Panc1 (cell line): ENCODE results near the gene SELENBP1.

Experiments
- POLR2AphosphoS5 ChIP-seq: IDR thresholded peaks from 2 replicates; pipeline ENCODE4 v1.6.1; 2012; ENCODE audit warnings: mild to moderate bottlenecking, low read depth, low read length, moderate library complexity
- TF ChIP-seq, protein P1 (sequence below): fragments of 450-650 bp; IDR thresholded peaks from 2 replicates; pipeline ENCODE4 v1.5.1; 2017; ENCODE audit warnings: mild to moderate bottlenecking
- TF ChIP-seq, protein P2 (sequence below), 2 experiments: IDR thresholded peaks; 2 replicates each; pipeline ENCODE4 v1.6.1; 2011 to 2012; ENCODE audit warnings: low read depth in 2 of 2, control low read depth in 1 of 2, low read length in 1 of 2, mild to moderate bottlenecking in 1 of 2, moderate library complexity in 1 of 2; ENCODE audit not compliant: insufficient read depth in 1 of 2

DNA sequence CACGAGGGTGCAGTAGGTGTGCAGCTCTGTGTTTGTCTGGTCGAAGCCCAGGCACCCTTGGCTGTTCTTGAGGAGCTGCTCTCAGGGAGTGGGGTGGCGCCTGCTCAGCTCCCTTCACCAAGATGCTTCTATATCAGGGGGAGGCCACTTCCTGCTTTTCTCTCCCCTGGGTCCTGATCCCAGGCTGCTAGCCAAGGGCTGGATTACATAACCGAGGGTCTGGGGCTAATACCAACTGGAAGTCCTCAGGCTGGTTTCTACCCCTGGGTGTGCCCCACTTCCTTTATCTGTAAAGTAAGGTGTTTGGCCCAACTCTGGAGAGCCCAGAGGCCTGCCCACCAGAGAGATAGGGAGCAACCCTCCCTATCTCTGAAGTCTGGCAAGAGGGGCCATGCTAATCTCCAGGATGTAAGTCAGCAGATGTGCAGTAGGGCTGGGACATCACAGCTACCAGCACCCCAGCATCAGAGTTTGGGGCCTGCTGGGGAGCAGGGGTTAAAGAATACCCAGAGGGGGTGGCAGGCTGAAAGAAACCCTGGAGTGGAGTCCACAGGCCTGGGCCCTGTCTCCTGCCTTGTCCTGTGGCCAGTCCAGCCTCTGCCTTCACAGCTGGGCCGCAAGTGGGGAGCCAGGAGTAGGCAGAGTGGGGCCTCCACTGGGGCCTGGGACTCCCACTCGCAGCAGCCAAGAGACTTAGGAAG, 2.1 kb downstream of the SELENBP1 start:
- TF ChIP-seq, protein P1, sequence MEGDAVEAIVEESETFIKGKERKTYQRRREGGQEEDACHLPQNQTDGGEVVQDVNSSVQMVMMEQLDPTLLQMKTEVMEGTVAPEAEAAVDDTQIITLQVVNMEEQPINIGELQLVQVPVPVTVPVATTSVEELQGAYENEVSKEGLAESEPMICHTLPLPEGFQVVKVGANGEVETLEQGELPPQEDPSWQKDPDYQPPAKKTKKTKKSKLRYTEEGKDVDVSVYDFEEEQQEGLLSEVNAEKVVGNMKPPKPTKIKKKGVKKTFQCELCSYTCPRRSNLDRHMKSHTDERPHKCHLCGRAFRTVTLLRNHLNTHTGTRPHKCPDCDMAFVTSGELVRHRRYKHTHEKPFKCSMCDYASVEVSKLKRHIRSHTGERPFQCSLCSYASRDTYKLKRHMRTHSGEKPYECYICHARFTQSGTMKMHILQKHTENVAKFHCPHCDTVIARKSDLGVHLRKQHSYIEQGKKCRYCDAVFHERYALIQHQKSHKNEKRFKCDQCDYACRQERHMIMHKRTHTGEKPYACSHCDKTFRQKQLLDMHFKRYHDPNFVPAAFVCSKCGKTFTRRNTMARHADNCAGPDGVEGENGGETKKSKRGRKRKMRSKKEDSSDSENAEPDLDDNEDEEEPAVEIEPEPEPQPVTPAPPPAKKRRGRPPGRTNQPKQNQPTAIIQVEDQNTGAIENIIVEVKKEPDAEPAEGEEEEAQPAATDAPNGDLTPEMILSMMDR: no peak
- no peak for TF ChIP-seq POLR2AphosphoS5
- TF ChIP-seq, protein P2, sequence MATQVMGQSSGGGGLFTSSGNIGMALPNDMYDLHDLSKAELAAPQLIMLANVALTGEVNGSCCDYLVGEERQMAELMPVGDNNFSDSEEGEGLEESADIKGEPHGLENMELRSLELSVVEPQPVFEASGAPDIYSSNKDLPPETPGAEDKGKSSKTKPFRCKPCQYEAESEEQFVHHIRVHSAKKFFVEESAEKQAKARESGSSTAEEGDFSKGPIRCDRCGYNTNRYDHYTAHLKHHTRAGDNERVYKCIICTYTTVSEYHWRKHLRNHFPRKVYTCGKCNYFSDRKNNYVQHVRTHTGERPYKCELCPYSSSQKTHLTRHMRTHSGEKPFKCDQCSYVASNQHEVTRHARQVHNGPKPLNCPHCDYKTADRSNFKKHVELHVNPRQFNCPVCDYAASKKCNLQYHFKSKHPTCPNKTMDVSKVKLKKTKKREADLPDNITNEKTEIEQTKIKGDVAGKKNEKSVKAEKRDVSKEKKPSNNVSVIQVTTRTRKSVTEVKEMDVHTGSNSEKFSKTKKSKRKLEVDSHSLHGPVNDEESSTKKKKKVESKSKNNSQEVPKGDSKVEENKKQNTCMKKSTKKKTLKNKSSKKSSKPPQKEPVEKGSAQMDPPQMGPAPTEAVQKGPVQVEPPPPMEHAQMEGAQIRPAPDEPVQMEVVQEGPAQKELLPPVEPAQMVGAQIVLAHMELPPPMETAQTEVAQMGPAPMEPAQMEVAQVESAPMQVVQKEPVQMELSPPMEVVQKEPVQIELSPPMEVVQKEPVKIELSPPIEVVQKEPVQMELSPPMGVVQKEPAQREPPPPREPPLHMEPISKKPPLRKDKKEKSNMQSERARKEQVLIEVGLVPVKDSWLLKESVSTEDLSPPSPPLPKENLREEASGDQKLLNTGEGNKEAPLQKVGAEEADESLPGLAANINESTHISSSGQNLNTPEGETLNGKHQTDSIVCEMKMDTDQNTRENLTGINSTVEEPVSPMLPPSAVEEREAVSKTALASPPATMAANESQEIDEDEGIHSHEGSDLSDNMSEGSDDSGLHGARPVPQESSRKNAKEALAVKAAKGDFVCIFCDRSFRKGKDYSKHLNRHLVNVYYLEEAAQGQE (IDR thresholded peaks at IDR 0.05; ENCODE audit: insufficient read depth in 1 of 2, low read depth in 2 of 2, low read length in 1 of 2): no peak
